Right atrium auricular region (tissue), 2 donors: ENCODE results near the gene PATE1. TPM values are rescaled to one million over a fixed set of nuclear protein-coding genes. Genes with fewer than 3 reads are reported as not detected.
"Not testable (repeated sequence)": the region's sequence is repeated elsewhere in the genome, so short reads cannot be mapped to it uniquely, and the experiment has no call there.

Experiments used
- DNase-seq: peaks from one replicate; pipeline ENCODE4 v3.0.0-alpha.2; 2019; ENCODE audit warnings: low spot score
- H3K27ac ChIP-seq, 2 donors: fragments of 200-600 bp; sonication (generic); 1 replicate in 1 of 2; 2 replicates in 1 of 2; pipeline ENCODE4 v1.5.1; 2016 to 2019
- H3K27me3 ChIP-seq, 2 donors: fragments of 200-600 bp; sonication (generic); one replicate each; pipeline versions ENCODE4 v1.5.1 to v1.6.0; 2017 to 2019
- H3K36me3 ChIP-seq: fragments of 200-600 bp; sonication (generic); one replicate; pipeline ENCODE4 v1.5.1; 2016
- H3K4me1 ChIP-seq, 2 donors: fragments of 200-600 bp; sonication (generic); one replicate each; pipeline versions ENCODE4 v1.5.1 to v1.6.0; 2017 to 2019
- H3K4me3 ChIP-seq, 2 donors: fragments of 200-600 bp; sonication (generic); 1 replicate in 1 of 2; 2 replicates in 1 of 2; pipeline ENCODE4 v1.5.1; 2017 to 2019; ENCODE audit warnings: mild to moderate bottlenecking in 1 of 2, moderate library complexity in 1 of 2
- H3K9me3 ChIP-seq, 2 donors: fragments of 200-600 bp; sonication (generic); one replicate each; pipeline ENCODE4 v1.5.1; 2019
- total RNA-seq, 2 donors: library from RNA; depleted of rRNA; stranded (reverse); fragments of >200 nt; gene quantifications; one replicate each; pipeline ENCODE4 v1.1.0, GENCODE V29; 2016
- TF ChIP-seq, protein P1 (sequence below), 2 donors: fragments of 200-600 bp; sonication (generic); IDR thresholded peaks; one replicate each; pipeline ENCODE4 v1.5.1; 2019; ENCODE audit warnings: antibody characterized with exemption in 2 of 2

PATE1 gene
- total RNA-seq = not detected

DNA sequence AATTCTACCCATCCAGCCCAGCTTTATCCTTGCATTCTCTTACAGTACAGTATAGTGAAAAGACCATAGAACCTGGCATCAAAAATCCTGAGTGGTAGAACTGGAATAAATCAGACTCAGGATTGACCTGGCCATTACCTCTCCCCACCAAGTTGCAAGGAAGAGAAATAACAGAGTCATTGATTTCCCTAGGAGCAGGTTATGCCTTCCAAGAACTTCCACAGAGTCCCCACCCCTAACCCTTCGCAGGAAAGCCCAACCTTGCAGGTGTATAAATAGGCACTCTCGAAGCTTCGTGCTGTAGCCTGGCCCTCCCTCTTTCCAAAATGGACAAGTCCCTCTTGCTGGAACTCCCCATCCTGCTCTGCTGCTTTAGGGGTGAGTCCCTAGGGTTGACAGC lies at the start of gene PATE1:
TSS of gene PATE1 (plus strand) at position 301 of the 400 bp plus-strand sequence. CDS start at position 327, 26 bp downstream.
- Histone ChIP-seq H3K4me3 (no peak within 1 kb of the TSS), H3K27me3 (no peaks in the 10 kb centered on the region), H3K36me3 (no peaks in the 10 kb centered on the region), H3K4me1 (no peaks in the 10 kb centered on the region), H3K9me3 (no peaks in the 10 kb centered on the region), H3K27ac (no peak within 1 kb of the TSS)
- no peak for DNase-seq
- TF ChIP-seq, protein P1, sequence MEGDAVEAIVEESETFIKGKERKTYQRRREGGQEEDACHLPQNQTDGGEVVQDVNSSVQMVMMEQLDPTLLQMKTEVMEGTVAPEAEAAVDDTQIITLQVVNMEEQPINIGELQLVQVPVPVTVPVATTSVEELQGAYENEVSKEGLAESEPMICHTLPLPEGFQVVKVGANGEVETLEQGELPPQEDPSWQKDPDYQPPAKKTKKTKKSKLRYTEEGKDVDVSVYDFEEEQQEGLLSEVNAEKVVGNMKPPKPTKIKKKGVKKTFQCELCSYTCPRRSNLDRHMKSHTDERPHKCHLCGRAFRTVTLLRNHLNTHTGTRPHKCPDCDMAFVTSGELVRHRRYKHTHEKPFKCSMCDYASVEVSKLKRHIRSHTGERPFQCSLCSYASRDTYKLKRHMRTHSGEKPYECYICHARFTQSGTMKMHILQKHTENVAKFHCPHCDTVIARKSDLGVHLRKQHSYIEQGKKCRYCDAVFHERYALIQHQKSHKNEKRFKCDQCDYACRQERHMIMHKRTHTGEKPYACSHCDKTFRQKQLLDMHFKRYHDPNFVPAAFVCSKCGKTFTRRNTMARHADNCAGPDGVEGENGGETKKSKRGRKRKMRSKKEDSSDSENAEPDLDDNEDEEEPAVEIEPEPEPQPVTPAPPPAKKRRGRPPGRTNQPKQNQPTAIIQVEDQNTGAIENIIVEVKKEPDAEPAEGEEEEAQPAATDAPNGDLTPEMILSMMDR (IDR thresholded peaks at IDR 0.05) = no peak

GRCh38 chr11:125701018-125701610 lies 45.0 kb upstream of the PATE1 start:
- Histone ChIP-seq H3K4me1 (no peaks in the 10 kb centered on the region), H3K36me3 (no peaks in the 10 kb centered on the region), H3K4me3 (no peak overlapping the region), H3K27me3 (no peaks in the 10 kb centered on the region), H3K27ac (no peak overlapping the region), H3K9me3 (no peaks in the 10 kb centered on the region)
- TF ChIP-seq, protein P1 (IDR thresholded peaks at IDR 0.05) = no peak
- DNase-seq = no peak

GRCh38 chr11:125701858-125702621 lies 44.0 kb upstream of the PATE1 start:
- no peaks in the 10 kb centered on the region for H3K27me3 ChIP-seq
- DNase-seq = no peak

GRCh38 chr11:125704686-125705085 lies 41.4 kb upstream of the PATE1 start:
- not testable (repeated sequence) for H3K4me1 ChIP-seq, H3K36me3 ChIP-seq, H3K9me3 ChIP-seq, H3K4me3 ChIP-seq, DNase-seq, H3K27ac ChIP-seq, H3K27me3 ChIP-seq

More at GRCh38 chr11:125701858-125702621, 44.0 kb upstream of the PATE1 start:
- Histone ChIP-seq H3K9me3 (no peaks in the 10 kb centered on the region), H3K27ac (no peak overlapping the region), H3K4me3 (no peak overlapping the region), H3K4me1 (no peaks in the 10 kb centered on the region), H3K36me3 (no peaks in the 10 kb centered on the region)
- TF ChIP-seq, protein P1 (IDR thresholded peaks at IDR 0.05) = no peak

DNA sequence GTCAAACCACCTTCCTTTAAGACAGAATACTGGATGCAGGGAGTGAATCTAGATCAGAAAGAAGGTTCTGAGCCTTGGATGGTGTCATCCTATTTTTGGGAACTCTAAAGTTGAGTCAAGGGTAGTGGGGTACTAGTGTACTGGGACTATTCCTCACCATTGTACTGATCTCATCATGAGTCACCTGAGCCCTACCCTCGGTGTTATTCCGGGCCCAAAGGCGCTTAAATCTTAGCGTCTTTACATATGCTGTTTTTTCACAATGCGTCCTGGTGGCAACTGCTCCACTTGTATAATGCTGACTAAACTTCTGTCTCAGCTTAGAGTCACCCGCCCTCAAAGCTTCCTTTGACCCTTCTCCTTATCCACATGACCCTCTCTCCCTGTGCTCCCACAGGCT lies 25.3 kb upstream of the PATE1 start:
- Histone ChIP-seq H3K36me3 (no peaks in the 10 kb centered on the region), H3K27me3 (no peaks in the 10 kb centered on the region), H3K9me3 (no peaks in the 10 kb centered on the region), H3K4me3 (no peak overlapping the region), H3K4me1 (no peaks in the 10 kb centered on the region), H3K27ac (no peak overlapping the region)
- TF ChIP-seq, protein P1 (IDR thresholded peaks at IDR 0.05) = no peak
- DNase-seq = no peak

GRCh38 chr11:125724125-125724524 lies 22.0 kb upstream of the PATE1 start:
- no peak for DNase-seq
- Histone ChIP-seq H3K36me3 (no peaks in the 10 kb centered on the region), H3K9me3 (no peaks in the 10 kb centered on the region), H3K27ac (no peak overlapping the region), H3K4me3 (no peak overlapping the region), H3K4me1 (no peaks in the 10 kb centered on the region), H3K27me3 (no peaks in the 10 kb centered on the region)
- TF ChIP-seq, protein P1 (IDR thresholded peaks at IDR 0.05) = no peak
